HepG2 (cell line): ENCODE data around the gene TRAF3. TPM values are rescaled to one million over a fixed set of nuclear protein-coding genes. Genes with fewer than 3 reads are reported as not detected.

ENCODE experiments used
- ATAC-seq: fragments of 200-7000 bp; cut with Tn5 transposase; 3 replicates; pipeline ENCODE4 v1.9.1; 2020; ENCODE audit warnings: mild to moderate bottlenecking, moderate library complexity
- BruUV-seq: library from RNA; stranded (reverse); fragments of 400-500 nt; replicated peaks from 2 replicates; lab custom pipeline; 2021; lab: Mats Ljungman, UMichigan
- CTCF ChIA-PET: fragments of 300-600 bp; formaldehyde crosslinking; extraction: SDS; loops from one replicate; lab custom pipeline; 2021; ENCODE audit warnings: low total read pairs, inconsistent platforms, low intra/inter-chr PET ratio; lab: Yijun Ruan, JAX
- POLR2A ChIA-PET: fragments of 350-600 bp; sonication (Branson Sonifier 250); formaldehyde crosslinking; loops from one replicate; lab custom pipeline; 2020; ENCODE audit warnings: antibody characterized with exemption, inconsistent platforms; lab: Yijun Ruan, JAX
- DNase-seq: peaks from one replicate; pipeline ENCODE4 v3.0.0-alpha.2; 2015; ENCODE audit warnings: low spot score
- FAIRE-seq: peaks from 3 replicates; lab custom pipeline; 2011; peaks lifted over from hg19 to GRCh38; lab: Jason Lieb, UNC
- H2AFZ ChIP-seq: one replicate; pipeline ENCODE4 v1.6.1; 2011; ENCODE audit warnings: low read length, inconsistent platforms
- H3K27ac ChIP-seq: fragments of 300-600 bp; 3 replicates; pipeline ENCODE4 v1.8.0; 2011; ENCODE audit warnings: mixed run types, mild to moderate bottlenecking, mixed read lengths, low read length, inconsistent platforms; ENCODE audit not compliant: insufficient read depth; ENCODE audit errors: extremely low read length
- H3K27me3 ChIP-seq, 2 experiments: fragments of 200-600 bp in 1 of 2; 2 replicates in 1 of 2; 3 replicates in 1 of 2; pipeline versions ENCODE4 v1.6.0 to v1.8.0; 2011; ENCODE audit warnings: low read length in 2 of 2, mild to moderate bottlenecking in 2 of 2, moderate library complexity in 2 of 2, inconsistent platforms in 1 of 2; ENCODE audit not compliant: insufficient read depth in 2 of 2, control insufficient read depth in 1 of 2
- H3K36me3 ChIP-seq, 2 experiments: fragments of 200-600 bp in 1 of 2; replicated peaks in 1 of 2; 2 replicates in 1 of 2; 3 replicates in 1 of 2; pipeline versions ENCODE4 v1.5.1 to v1.8.0; 2011; ENCODE audit warnings: low read length in 2 of 2, inconsistent platforms in 1 of 2; ENCODE audit not compliant: insufficient read depth in 2 of 2, control insufficient read depth in 1 of 2
- H3K4me1 ChIP-seq: 2 replicates; pipeline ENCODE4 v1.5.1; 2012; ENCODE audit warnings: low read length, inconsistent platforms; ENCODE audit not compliant: insufficient read depth
- H3K4me2 ChIP-seq: 2 replicates; pipeline ENCODE4 v1.6.0; 2011; ENCODE audit warnings: low read depth, low read length, inconsistent platforms
- H3K4me3 ChIP-seq, 3 experiments: fragments of 200-600 bp in 1 of 3; sonication (generic), shearing (Covaris generic) in 1 of 3; replicated peaks in 1 of 3; 2 replicates each; pipeline ENCODE4 v1.5.1; 2011 to 2016; ENCODE audit warnings: low read length in 3 of 3, inconsistent platforms in 2 of 3, low read depth in 2 of 3, mild to moderate bottlenecking in 2 of 3, control low read depth in 1 of 3, mixed read lengths in 1 of 3; ENCODE audit not compliant: insufficient read depth in 1 of 3
- H3K79me2 ChIP-seq: one replicate; pipeline ENCODE4 v1.6.1; 2011; ENCODE audit warnings: low read length, inconsistent platforms; ENCODE audit not compliant: insufficient read depth
- H3K9ac ChIP-seq: 2 replicates; pipeline ENCODE4 v1.6.0; 2011; ENCODE audit warnings: mild to moderate bottlenecking, low read depth, low read length, inconsistent platforms; ENCODE audit not compliant: insufficient read depth
- H3K9me3 ChIP-seq: 2 replicates; pipeline ENCODE4 v1.5.1; 2012; ENCODE audit warnings: mild to moderate bottlenecking, low read length
- H4K20me1 ChIP-seq: 2 replicates; pipeline ENCODE4 v1.6.0; 2011; ENCODE audit warnings: inconsistent platforms, mild to moderate bottlenecking, low read length, moderate library complexity; ENCODE audit not compliant: insufficient read depth
- FLYWCH1 ChIP-seq: sonication (generic); formaldehyde crosslinking; IDR thresholded peaks from 2 replicates; pipeline ENCODE4 v1.8.1; 2023; ENCODE audit warnings: mild to moderate bottlenecking, missing genetic modification reagents
- ISL2 ChIP-seq: sonication (generic); formaldehyde crosslinking; IDR thresholded peaks from 2 replicates; pipeline ENCODE4 v1.5.0; 2020; ENCODE audit warnings: missing genetic modification reagents
- MIER3 ChIP-seq: IDR thresholded peaks from 2 replicates; pipeline ENCODE4 v1.6.1; 2016; ENCODE audit warnings: missing compliant biosample characterization, borderline replicate concordance
- MNT ChIP-seq: fragments of 450-650 bp; IDR thresholded peaks from 2 replicates; pipeline ENCODE4 v1.6.1; 2016
- SETDB1 ChIP-seq: sonication (generic); formaldehyde crosslinking; IDR thresholded peaks from 2 replicates; pipeline ENCODE4 v1.5.1; 2020; ENCODE audit warnings: missing genetic modification reagents, mild to moderate bottlenecking, borderline replicate concordance
- TAF1 ChIP-seq: sonication (generic); formaldehyde crosslinking; IDR thresholded peaks from 2 replicates; pipeline ENCODE4 v1.4.0; 2020; ENCODE audit warnings: missing genetic modification reagents
- TOE1 ChIP-seq: sonication (generic); formaldehyde crosslinking; IDR thresholded peaks from 2 replicates; pipeline ENCODE4 v1.4.0; 2020; ENCODE audit warnings: mild to moderate bottlenecking, missing genetic modification reagents
- ZNF576 ChIP-seq: sonication (generic); formaldehyde crosslinking; IDR thresholded peaks from 2 replicates; pipeline ENCODE4 v1.4.0; 2020; ENCODE audit warnings: mild to moderate bottlenecking, missing genetic modification reagents
- ZNF713 ChIP-seq: sonication (generic); formaldehyde crosslinking; IDR thresholded peaks from 2 replicates; pipeline ENCODE4 v1.4.0; 2020; ENCODE audit warnings: mild to moderate bottlenecking, missing genetic modification reagents
- ZNF878 ChIP-seq: sonication (generic); formaldehyde crosslinking; IDR thresholded peaks from 2 replicates; pipeline ENCODE4 v1.8.1; 2023; ENCODE audit warnings: mild to moderate bottlenecking, missing genetic modification reagents, moderate library complexity
- WGBS: methylation state at CpG from one replicate; pipeline ENCODE4 v1.1.6; 2017; ENCODE audit warnings: low lambda C conversion rate; 5-methylcytosine and 5-hydroxymethylcytosine counted together
- in situ Hi-C: cut with HindIII; loops from 2 replicates; pipeline ENCODE4 v1.10.0; 2017; ENCODE audit warnings: low pct_unique_long_range_greater_than_20kb; ENCODE audit not compliant: extremely low pct_ligation_motif_present
- intact Hi-C: fragments of 100-400 bp; cut with micrococcal nuclease; formaldehyde crosslinking; loops from one replicate; pipeline ENCODE4 v1.10.0; 2022; ENCODE audit not compliant: unreplicated experiment
- polyA plus RNA-seq, 8 experiments: library from polyadenylated mRNA; depleted of rRNA in 3 of 8; stranded (reverse) in 7 of 8; unstranded in 1 of 8; fragments of >200 nt; fragmentation: Illumina TruSeq in 4 of 8; extraction: Trizol in 4 of 8; gene quantifications; 2 replicates each; pipeline versions ENCODE4 v1.2.1 to v1.2.3, GENCODE V29; 2011 to 2016; ENCODE audit warnings: low read depth in 4 of 8, missing spikeins in 1 of 8, mixed read lengths in 1 of 8; ENCODE audit not compliant: insufficient read depth in 1 of 8
- total RNA-seq, 5 experiments: library from RNA; depleted of rRNA; stranded (reverse); fragments of >200 nt; fragmentation: Illumina TruSeq; extraction: Trizol; gene quantifications; 2 replicates each; pipeline ENCODE4 v1.2.3, GENCODE V29; 2016; ENCODE audit warnings: low read depth in 1 of 5
- TF ChIP-seq, protein P1 (sequence below): IDR thresholded peaks from 2 replicates; pipeline ENCODE4 v1.6.1; 2018; ENCODE audit warnings: missing genetic modification reagents, mild to moderate bottlenecking, missing compliant biosample characterization
- TF ChIP-seq, protein P2 (sequence below): sonication (generic); formaldehyde crosslinking; IDR thresholded peaks from 2 replicates; pipeline ENCODE4 v1.8.1; 2023; ENCODE audit warnings: missing genetic modification reagents, mild to moderate bottlenecking, borderline replicate concordance
- TF ChIP-seq, protein P3 (sequence below), 2 experiments: sonication (generic) in 1 of 2; formaldehyde crosslinking in 1 of 2; IDR thresholded peaks; 2 replicates each; pipeline versions ENCODE4 v1.4.0 to v1.6.1; 2016 to 2020; ENCODE audit warnings: borderline replicate concordance in 1 of 2, low read depth in 1 of 2, mild to moderate bottlenecking in 1 of 2, missing genetic modification reagents in 1 of 2

Gene TRAF3
- total and polyA plus RNA-seq, 2 of the 13 experiments (the other 11 are each of a cell fraction or from before 2014, with no cell fraction given) = 6.9 to 12.2 TPM

- peaks cover 3 to 7% of the 10 kb centered on the region in 2 experiments; a peak in 3 of 5 replicates for H3K36me3 ChIP-seq
- no peak overlapping the region for H3K9ac ChIP-seq
- 99% methylated on average over 38 of the region's 38 CpGs for WGBS
- DNase-seq (no peak), ATAC-seq (no peak), FAIRE-seq (no peak)
- TF ChIP-seq TOE1 (CRISPR knock-in tag) (no peak), MNT (no peak), FLYWCH1 (CRISPR knock-in tag) (no peak), TAF1 (CRISPR knock-in tag) (no peak), ISL2 (CRISPR knock-in tag) (no peak), MIER3 (CRISPR knock-in tag) (no peak), ZNF576 (no peak), ZNF713 (no peak), ZNF878 (CRISPR knock-in tag) (no peak), SETDB1 (CRISPR knock-in tag) (no peak)
- TF ChIP-seq, protein P1, sequence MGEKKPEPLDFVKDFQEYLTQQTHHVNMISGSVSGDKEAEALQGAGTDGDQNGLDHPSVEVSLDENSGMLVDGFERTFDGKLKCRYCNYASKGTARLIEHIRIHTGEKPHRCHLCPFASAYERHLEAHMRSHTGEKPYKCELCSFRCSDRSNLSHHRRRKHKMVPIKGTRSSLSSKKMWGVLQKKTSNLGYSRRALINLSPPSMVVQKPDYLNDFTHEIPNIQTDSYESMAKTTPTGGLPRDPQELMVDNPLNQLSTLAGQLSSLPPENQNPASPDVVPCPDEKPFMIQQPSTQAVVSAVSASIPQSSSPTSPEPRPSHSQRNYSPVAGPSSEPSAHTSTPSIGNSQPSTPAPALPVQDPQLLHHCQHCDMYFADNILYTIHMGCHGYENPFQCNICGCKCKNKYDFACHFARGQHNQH (CRISPR knock-in tag) = no peak
- TF ChIP-seq, protein P2, sequence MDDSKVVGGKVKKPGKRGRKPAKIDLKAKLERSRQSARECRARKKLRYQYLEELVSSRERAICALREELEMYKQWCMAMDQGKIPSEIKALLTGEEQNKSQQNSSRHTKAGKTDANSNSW (CRISPR knock-in tag) = no peak
- TF ChIP-seq, protein P3, sequence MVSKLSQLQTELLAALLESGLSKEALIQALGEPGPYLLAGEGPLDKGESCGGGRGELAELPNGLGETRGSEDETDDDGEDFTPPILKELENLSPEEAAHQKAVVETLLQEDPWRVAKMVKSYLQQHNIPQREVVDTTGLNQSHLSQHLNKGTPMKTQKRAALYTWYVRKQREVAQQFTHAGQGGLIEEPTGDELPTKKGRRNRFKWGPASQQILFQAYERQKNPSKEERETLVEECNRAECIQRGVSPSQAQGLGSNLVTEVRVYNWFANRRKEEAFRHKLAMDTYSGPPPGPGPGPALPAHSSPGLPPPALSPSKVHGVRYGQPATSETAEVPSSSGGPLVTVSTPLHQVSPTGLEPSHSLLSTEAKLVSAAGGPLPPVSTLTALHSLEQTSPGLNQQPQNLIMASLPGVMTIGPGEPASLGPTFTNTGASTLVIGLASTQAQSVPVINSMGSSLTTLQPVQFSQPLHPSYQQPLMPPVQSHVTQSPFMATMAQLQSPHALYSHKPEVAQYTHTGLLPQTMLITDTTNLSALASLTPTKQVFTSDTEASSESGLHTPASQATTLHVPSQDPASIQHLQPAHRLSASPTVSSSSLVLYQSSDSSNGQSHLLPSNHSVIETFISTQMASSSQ (IDR thresholded peaks at IDR 0.05; ENCODE audit: low read depth) = no peak
- TF ChIP-seq, protein P3 (CRISPR knock-in tag; IDR thresholded peaks at IDR 0.05; ENCODE audit: borderline replicate concordance) = no peak
- no peak overlapping the region for H3K27ac ChIP-seq
- BruUV-seq = no TSS peak
- POLR2A ChIA-PET = no interaction called here
- no peak overlapping the region for H2AFZ ChIP-seq
- H3K4me1 ChIP-seq = no peaks in the 10 kb centered on the region
- in situ Hi-C loops = no loop called here
- no peaks in the 10 kb centered on the region for H4K20me1 ChIP-seq
- no peaks in the 10 kb centered on the region for H3K79me2 ChIP-seq
- H3K9me3 ChIP-seq = no peaks in the 10 kb centered on the region
- CTCF ChIA-PET = no interaction called here
- intact Hi-C loops = no loop called here
- H3K4me3 ChIP-seq = no peak overlapping the region
- no peak overlapping the region for H3K4me2 ChIP-seq
- no peaks in the 10 kb centered on the region for H3K27me3 ChIP-seq
Measured at GRCh38 chr14:102905116-102906108, 128.2 kb downstream of the TRAF3 start.
